Ishikawa (cell line): ENCODE measurements around the gene STON2.

Experiments
- CEBPB ChIP-seq: IDR thresholded peaks from 2 replicates; pipeline ENCODE4 v1.6.1; 2012
- CREB1 ChIP-seq: IDR thresholded peaks from 2 replicates; pipeline ENCODE4 v1.6.1; 2012; ENCODE audit warnings: low read depth
- EGR1 ChIP-seq: IDR thresholded peaks from 2 replicates; pipeline ENCODE4 v1.6.1; 2012
- EP300 ChIP-seq: IDR thresholded peaks from 2 replicates; pipeline ENCODE4 v1.6.1; 2012; ENCODE audit warnings: borderline replicate concordance
- FOXM1 ChIP-seq: IDR thresholded peaks from 2 replicates; pipeline ENCODE4 v1.6.1; 2012; ENCODE audit warnings: low read depth, borderline replicate concordance
- NFIC ChIP-seq: IDR thresholded peaks from 2 replicates; pipeline ENCODE4 v1.6.1; 2012
- RAD21 ChIP-seq: IDR thresholded peaks from 2 replicates; pipeline ENCODE4 v1.6.1; 2012; ENCODE audit warnings: low read depth
- TAF1 ChIP-seq: IDR thresholded peaks from 2 replicates; pipeline ENCODE4 v1.6.1; 2012; ENCODE audit warnings: low read depth, mild to moderate bottlenecking
- TCF12 ChIP-seq: IDR thresholded peaks from 2 replicates; pipeline ENCODE4 v1.6.1; 2012; ENCODE audit warnings: low read depth
- TEAD4 ChIP-seq: IDR thresholded peaks from 2 replicates; pipeline ENCODE4 v1.6.1; 2012
- YY1 ChIP-seq: IDR thresholded peaks from 2 replicates; pipeline ENCODE4 v1.6.1; 2012; ENCODE audit warnings: low read depth
- ZBTB7A ChIP-seq: IDR thresholded peaks from 2 replicates; pipeline ENCODE4 v1.6.1; 2012; ENCODE audit warnings: low read depth
- TF ChIP-seq, protein P1 (sequence below): IDR thresholded peaks from 2 replicates; pipeline ENCODE4 v1.6.1; 2012; ENCODE audit warnings: low read depth, mild to moderate bottlenecking
- TF ChIP-seq, protein P2 (sequence below): IDR thresholded peaks from 2 replicates; pipeline ENCODE4 v1.6.1; 2012
- TF ChIP-seq, protein P3 (sequence below): IDR thresholded peaks from 2 replicates; pipeline ENCODE4 v1.6.1; 2012

The STON2 gene

DNA sequence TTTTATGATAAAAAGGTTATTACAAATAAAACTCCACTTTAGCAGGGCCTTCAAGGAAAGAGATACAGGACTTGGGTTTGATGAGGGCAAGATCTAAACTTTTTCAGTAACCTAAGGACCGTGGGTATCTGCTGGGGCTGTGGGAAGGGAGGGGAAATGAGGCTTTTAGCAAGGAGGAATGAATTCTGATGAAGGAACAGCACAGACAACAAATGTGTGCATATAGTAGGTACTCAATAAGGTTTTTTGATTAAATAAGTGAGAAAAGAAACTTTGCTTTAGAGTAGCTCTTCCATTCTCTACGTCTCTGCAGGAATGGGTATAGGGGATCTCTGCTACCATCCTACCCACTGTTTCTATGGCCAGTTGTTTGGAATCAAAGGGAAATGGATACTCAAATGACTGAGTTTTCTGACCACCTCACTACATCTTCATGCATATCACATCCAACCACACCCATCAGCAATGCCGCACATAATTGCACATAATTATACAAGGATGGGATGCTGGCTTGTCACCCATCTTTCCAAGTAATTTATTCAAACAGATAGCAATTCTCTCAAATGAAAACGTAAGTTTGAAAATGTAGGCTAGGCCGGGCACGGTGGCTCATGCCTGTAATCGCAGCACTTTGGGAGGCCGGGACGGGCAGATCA is 119.9 kb downstream of the STON2 start:
- TF ChIP-seq TAF1 (no peak), YY1 (no peak), CREB1 (no peak), NFIC (no peak), EP300 (no peak), EGR1 (no peak), ZBTB7A (no peak), TCF12 (no peak)
- TF ChIP-seq, protein P1, sequence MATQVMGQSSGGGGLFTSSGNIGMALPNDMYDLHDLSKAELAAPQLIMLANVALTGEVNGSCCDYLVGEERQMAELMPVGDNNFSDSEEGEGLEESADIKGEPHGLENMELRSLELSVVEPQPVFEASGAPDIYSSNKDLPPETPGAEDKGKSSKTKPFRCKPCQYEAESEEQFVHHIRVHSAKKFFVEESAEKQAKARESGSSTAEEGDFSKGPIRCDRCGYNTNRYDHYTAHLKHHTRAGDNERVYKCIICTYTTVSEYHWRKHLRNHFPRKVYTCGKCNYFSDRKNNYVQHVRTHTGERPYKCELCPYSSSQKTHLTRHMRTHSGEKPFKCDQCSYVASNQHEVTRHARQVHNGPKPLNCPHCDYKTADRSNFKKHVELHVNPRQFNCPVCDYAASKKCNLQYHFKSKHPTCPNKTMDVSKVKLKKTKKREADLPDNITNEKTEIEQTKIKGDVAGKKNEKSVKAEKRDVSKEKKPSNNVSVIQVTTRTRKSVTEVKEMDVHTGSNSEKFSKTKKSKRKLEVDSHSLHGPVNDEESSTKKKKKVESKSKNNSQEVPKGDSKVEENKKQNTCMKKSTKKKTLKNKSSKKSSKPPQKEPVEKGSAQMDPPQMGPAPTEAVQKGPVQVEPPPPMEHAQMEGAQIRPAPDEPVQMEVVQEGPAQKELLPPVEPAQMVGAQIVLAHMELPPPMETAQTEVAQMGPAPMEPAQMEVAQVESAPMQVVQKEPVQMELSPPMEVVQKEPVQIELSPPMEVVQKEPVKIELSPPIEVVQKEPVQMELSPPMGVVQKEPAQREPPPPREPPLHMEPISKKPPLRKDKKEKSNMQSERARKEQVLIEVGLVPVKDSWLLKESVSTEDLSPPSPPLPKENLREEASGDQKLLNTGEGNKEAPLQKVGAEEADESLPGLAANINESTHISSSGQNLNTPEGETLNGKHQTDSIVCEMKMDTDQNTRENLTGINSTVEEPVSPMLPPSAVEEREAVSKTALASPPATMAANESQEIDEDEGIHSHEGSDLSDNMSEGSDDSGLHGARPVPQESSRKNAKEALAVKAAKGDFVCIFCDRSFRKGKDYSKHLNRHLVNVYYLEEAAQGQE: no peak
- TF ChIP-seq, protein P2, sequence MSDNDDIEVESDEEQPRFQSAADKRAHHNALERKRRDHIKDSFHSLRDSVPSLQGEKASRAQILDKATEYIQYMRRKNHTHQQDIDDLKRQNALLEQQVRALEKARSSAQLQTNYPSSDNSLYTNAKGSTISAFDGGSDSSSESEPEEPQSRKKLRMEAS: no peak

DNA sequence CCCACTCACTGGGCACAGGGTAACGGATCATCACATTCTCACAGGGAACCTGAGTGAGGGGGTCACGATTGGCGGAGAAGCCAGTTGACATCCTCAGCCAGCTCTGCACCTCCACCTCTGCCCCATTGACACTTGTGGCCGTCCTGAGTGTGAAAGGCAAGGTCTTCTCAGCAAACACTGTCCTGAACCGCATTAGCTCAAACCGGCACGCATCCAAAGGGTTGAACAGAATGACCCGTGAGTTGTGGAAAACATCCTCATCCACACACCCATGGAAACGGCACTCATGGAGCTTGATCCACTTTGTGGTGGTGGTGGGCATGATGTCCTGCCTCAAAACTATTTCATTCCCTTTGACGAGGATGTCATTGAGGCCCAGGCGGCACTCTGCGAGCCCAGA is 123.0 kb downstream of the STON2 start:
- TF ChIP-seq, protein P1: no peak
- TF ChIP-seq YY1 (no peak), CEBPB (no peak), ZBTB7A (no peak), TEAD4 (no peak), CREB1 (no peak), EP300 (no peak), FOXM1 (no peak), TCF12 (no peak), EGR1 (no peak), NFIC (no peak), TAF1 (no peak), RAD21 (no peak)
- TF ChIP-seq, protein P3, sequence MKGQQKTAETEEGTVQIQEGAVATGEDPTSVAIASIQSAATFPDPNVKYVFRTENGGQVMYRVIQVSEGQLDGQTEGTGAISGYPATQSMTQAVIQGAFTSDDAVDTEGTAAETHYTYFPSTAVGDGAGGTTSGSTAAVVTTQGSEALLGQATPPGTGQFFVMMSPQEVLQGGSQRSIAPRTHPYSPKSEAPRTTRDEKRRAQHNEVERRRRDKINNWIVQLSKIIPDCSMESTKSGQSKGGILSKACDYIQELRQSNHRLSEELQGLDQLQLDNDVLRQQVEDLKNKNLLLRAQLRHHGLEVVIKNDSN: no peak
- TF ChIP-seq, protein P2: no peak

DNA sequence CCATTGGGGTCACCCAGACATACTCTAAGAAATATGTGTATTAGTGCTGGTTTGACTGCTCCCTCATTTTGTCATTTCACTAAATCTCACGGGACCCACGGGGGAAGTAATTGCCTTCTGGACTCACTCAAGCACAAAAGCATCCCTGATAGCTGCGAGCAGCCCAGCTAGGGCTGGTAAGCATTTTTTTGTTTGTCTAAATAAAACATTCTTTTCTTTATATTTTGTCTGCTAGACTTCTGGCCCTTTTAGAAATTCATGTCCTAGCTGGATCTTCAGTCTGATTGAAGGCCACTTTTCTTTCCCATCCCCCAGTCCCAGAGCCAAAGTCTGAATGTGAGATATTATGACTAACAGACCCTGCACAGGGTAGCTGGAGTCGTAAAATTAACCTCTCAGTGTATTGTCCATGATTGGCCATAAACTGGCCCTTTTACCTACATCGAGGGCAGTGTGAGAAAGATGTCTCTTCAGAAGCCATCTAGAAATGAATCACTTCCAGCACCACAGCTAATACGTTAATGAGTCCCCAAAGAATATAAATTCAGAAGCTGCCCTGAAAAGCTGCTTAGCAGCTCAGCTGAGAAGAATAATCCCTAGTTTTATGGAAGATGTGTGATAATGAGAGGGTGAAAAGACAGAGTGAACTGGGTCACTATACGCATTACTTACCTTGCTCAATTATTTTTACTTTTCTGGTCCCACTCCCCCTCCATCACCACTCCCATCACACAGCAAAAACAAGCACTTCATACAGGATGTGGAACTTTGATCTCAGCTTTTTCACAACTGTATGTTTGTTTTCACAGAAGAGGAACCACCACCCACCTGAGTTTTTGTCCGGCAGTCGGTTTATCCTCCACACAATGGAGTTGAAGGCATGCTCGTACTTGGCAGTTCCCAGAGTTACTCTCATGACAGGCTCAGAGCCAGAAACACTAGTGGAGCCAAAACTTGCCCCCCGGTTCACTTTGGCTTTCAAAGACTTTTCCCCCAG is 123.8 kb downstream of the STON2 start:
- TF ChIP-seq EGR1: no peak
- no peak for TF ChIP-seq EP300
- TF ChIP-seq, protein P3: no peak
- TF ChIP-seq RAD21: no peak
- no peak for TF ChIP-seq TCF12
- TF ChIP-seq CEBPB: no peak
- TF ChIP-seq FOXM1: no peak
- TF ChIP-seq CREB1: no peak
- TF ChIP-seq NFIC: no peak
- TF ChIP-seq, protein P1: no peak
- TF ChIP-seq, protein P2: no peak
- no peak for TF ChIP-seq ZBTB7A
- TF ChIP-seq YY1: no peak
- TF ChIP-seq TAF1: no peak
- TF ChIP-seq TEAD4: no peak
